Stomach (tissue), 9 donors: ENCODE measurements around the gene TIA1. TPM values are rescaled to one million over a fixed set of nuclear protein-coding genes. Genes with fewer than 3 reads are reported as not detected.

Experiments used
- DNase-seq, 2 donors: peaks; one replicate each; pipeline versions ENCODE4 v3.0.0 to v3.0.0-alpha.2; 2013 to 2019
- H3K27ac ChIP-seq, 5 donors: fragments of 200-600 bp in 4 of 5; sonication (generic) in 4 of 5; one replicate each; pipeline ENCODE4 v1.5.1; 2013 to 2019; ENCODE audit warnings: mild to moderate bottlenecking in 1 of 5, moderate library complexity in 1 of 5
- H3K27me3 ChIP-seq, 3 donors: fragments of 200-600 bp; sonication (generic); one replicate each; pipeline ENCODE4 v1.5.1; 2017 to 2019; ENCODE audit warnings: mixed run types in 1 of 3
- H3K36me3 ChIP-seq, 4 donors: fragments of 200-600 bp; sonication (generic); 1 replicate in 3 of 4; 2 replicates in 1 of 4; pipeline ENCODE4 v1.5.1; 2016 to 2019
- H3K4me1 ChIP-seq, 4 donors: fragments of 200-600 bp; sonication (generic); one replicate each; pipeline ENCODE4 v1.5.1; 2016 to 2019
- H3K4me3 ChIP-seq, 4 donors: fragments of 200-600 bp; sonication (generic) in 3 of 4; one replicate each; pipeline ENCODE4 v1.5.1; 2016 to 2019; ENCODE audit warnings: mild to moderate bottlenecking in 1 of 4
- H3K9me3 ChIP-seq, 4 donors: fragments of 200-600 bp; sonication (generic); one replicate each; pipeline ENCODE4 v1.5.1; 2016 to 2019
- CTCF ChIP-seq, 7 experiments: fragments of 450-650 bp in 4 of 7; fragments of 200-600 bp in 3 of 7; sonication (generic) in 3 of 7; IDR thresholded peaks; one replicate each; pipeline ENCODE4 v1.5.1; 2016 to 2019; ENCODE audit warnings: antibody characterized with exemption in 7 of 7, control low read depth in 2 of 7, mild to moderate bottlenecking in 1 of 7
- EP300 ChIP-seq: sonication (generic); formaldehyde crosslinking; IDR thresholded peaks from one replicate; pipeline ENCODE4 v1.6.1; 2017; ENCODE audit warnings: antibody characterized with exemption
- POLR2A ChIP-seq, 4 donors: fragments of 450-650 bp; IDR thresholded peaks; one replicate each; pipeline ENCODE4 v1.6.1; 2016; ENCODE audit warnings: antibody characterized with exemption in 4 of 4, control low read depth in 2 of 4, mild to moderate bottlenecking in 1 of 4, moderate library complexity in 1 of 4
- POLR2AphosphoS5 ChIP-seq, 3 donors: sonication (generic); formaldehyde crosslinking; IDR thresholded peaks; one replicate each; pipeline ENCODE4 v1.6.1; 2016; ENCODE audit warnings: antibody characterized with exemption in 3 of 3
- WGBS, 5 donors: extraction: QIAGEN DNeasy Blood & Tissue Kit in 3 of 5; methylation state at CpG; one replicate each; pipeline versions ENCODE4 v1.1.5 to v1.1.7; 2013 to 2018; 5-methylcytosine and 5-hydroxymethylcytosine counted together
- intact Hi-C: fragments of 100-400 bp; cut with DNase I; formaldehyde crosslinking; loops from one replicate; pipeline ENCODE4 v1.15.1; 2023; ENCODE audit warnings: low total_unique reads
- polyA plus RNA-seq, 3 donors: library from polyadenylated mRNA; stranded (reverse); fragments of 200-250 nt; gene quantifications; one replicate each; pipeline ENCODE4 v1.2.3, GENCODE V29; 2013
- total RNA-seq, 5 donors: library from RNA; depleted of rRNA; stranded (reverse); fragments of >200 nt; gene quantifications; one replicate each; pipeline versions ENCODE4 v1.1.0 to v1.2.3, GENCODE V29; 2014 to 2016
- donor health status: healthy with polysubstance abuse.
- donor health status: Bipolar disorder and iron deficiency.
- donor health status: healthy.

Gene TIA1
- total and polyA plus RNA-seq, 8 donors: 7.0 to 261 (median 113) TPM

DNA sequence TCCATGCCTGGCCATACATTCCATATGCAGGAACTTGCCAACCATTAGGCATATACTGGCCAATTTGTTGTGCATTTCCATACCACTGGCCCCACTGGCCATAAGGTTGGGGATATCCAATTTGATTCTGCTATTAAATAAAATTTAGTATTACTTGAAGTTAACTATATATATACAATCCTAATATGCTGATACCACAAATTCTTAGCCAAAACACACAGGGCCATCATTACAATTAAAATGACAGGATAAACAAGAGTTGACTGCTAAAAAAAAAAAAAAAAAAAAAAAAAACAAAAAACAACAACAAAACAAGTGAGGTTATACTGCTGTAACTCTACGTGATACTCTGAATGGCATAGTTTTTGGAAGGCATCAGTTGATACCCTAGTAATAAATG is 34.1 kb downstream of the TIA1 start:
- Histone ChIP-seq H3K36me3 (peaks cover 17 to 92% (median 71%) of the 10 kb centered on the region in 4 donors), H3K9me3 (no peaks in the 10 kb centered on the region), H3K4me1 (peaks cover 0 to 19% (median 7%) of the 10 kb centered on the region in 4 donors), H3K27ac (no peak overlapping the region), H3K27me3 (no peaks in the 10 kb centered on the region), H3K4me3 (no peak overlapping the region)
- 43 to 100% (median 96%) methylated on average over 1 of the region's 1 CpG for WGBS, 5 donors
- no peak for DNase-seq
- TF ChIP-seq EP300: no peak
- no peak for TF ChIP-seq POLR2AphosphoS5 (IDR thresholded peaks at IDR 0.05)
- no peak for TF ChIP-seq POLR2A (IDR thresholded peaks at IDR 0.05)
- no peak for TF ChIP-seq CTCF (IDR thresholded peaks at IDR 0.05)
- intact Hi-C loops: no loop called here

DNA sequence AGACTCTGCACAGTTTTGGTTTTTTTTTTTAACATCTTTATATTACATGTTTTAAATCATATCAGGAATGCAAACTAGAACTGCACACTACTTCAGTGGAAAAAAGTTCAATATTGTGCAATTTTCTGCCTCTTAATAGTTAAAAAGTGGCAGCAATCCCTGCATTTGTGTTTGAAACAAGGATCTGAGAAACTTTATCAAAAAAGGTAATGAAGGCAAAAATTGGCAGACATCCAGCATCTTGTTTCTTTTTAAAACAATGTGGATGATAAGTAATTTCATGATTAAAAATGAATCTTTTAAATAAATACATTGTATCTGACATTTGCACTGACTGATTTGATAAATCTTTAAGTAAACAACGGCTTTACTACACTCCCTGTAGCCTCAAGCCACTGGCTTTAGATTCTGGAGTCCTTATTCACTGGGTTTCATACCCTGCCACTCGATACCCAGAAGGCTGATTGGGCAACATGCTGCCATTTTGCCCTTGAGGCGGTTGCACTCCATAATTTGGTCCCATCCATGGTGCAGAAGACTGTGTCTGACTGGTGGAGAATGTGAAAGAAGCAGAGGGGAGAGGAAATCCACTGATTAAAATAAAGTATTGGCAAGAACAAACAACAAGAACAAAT is 36.0 kb downstream of the TIA1 start:
- H3K27me3 ChIP-seq: no peaks in the 10 kb centered on the region
- no peak overlapping the region for H3K27ac ChIP-seq
- H3K4me3 ChIP-seq: no peak overlapping the region
- peaks cover 0 to 19% (median 7%) of the 10 kb centered on the region in 4 donors for H3K4me1 ChIP-seq
- intact Hi-C loops: no loop called here
- DNase-seq: peak in 1 of 2 donors; percentile 34
- peaks cover 11 to 77% (median 59%) of the 10 kb centered on the region in 4 donors for H3K36me3 ChIP-seq
- no peaks in the 10 kb centered on the region for H3K9me3 ChIP-seq
- 48 to 65% (median 61%) methylated on average over 3 of the region's 3 CpGs for WGBS, 5 donors
- no peak for TF ChIP-seq EP300

DNA sequence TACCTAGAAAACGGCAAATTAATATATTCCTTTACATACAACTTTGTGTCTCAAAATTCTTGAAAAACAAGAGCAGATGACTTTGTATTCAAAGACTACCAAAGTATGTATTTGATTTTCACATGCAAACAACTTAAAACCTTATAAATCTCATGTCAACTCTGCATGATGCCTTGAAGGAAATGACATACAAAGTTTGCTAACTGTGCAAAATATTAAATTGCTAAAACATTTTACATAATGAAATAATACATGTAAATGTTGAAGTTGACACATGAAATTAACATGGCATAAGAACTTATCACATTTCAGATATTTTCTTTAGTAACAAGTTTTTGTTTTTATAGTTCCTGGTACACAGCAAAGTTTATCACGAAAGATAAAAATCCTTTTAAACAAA is 36.8 kb downstream of the TIA1 start:
- intact Hi-C loops: no loop called here
- Histone ChIP-seq H3K4me1 (peaks cover 0 to 19% (median 7%) of the 10 kb centered on the region in 4 donors), H3K36me3 (peaks cover 3 to 69% (median 51%) of the 10 kb centered on the region in 4 donors), H3K27me3 (no peaks in the 10 kb centered on the region), H3K4me3 (no peak overlapping the region), H3K9me3 (no peaks in the 10 kb centered on the region), H3K27ac (no peak overlapping the region)
- no peak for DNase-seq
- 59 to 68% (median 61%) methylated on average over 2 of the region's 2 CpGs for WGBS, 5 donors
- TF ChIP-seq EP300 (no peak), POLR2A (IDR thresholded peaks at IDR 0.05) (no peak), CTCF (IDR thresholded peaks at IDR 0.05) (no peak), POLR2AphosphoS5 (IDR thresholded peaks at IDR 0.05) (no peak)

DNA sequence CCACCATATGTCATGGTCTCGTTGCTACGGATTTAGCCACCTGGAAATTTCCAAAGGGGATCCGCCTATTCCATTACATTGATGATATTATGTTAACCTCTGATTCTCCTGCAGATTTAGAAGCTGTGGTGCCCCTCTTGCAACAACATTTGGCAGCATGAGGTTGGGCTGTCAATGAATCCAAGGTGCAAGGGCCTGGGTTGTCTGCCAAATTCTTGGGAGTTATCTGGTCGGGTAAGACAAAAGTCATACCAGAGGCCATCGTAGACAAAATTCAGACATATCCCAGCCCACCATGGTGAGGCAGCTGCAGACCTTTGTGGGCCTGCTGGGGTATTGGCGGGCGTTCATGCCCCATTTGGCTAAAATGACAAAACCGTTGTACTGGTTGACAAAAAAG is 44.0 kb downstream of the TIA1 start:
- DNase-seq: no peak

More for the DNA sequence above, 44.0 kb downstream of the TIA1 start:
- Histone ChIP-seq H3K36me3 (peaks cover 0 to 14% (median 2%) of the 10 kb centered on the region in 4 donors), H3K27ac (no peak overlapping the region), H3K27me3 (no peaks in the 10 kb centered on the region), H3K4me1 (peaks cover 0 to 11% (median 0%) of the 10 kb centered on the region in 4 donors), H3K9me3 (no peaks in the 10 kb centered on the region), H3K4me3 (no peak overlapping the region)
- intact Hi-C loops: no loop called here
- TF ChIP-seq CTCF (IDR thresholded peaks at IDR 0.05): no peak
- no peak for TF ChIP-seq EP300
- TF ChIP-seq POLR2AphosphoS5 (IDR thresholded peaks at IDR 0.05): no peak
- TF ChIP-seq POLR2A (IDR thresholded peaks at IDR 0.05): no peak
- 89 to 95% (median 90%) methylated on average over 4 to 8 of the region's 8 CpGs for WGBS, 5 donors
